NCI-H1930 (cell line): ENCODE data around the gene SLC29A2.
"Not testable (repeated sequence)": the region's sequence is repeated elsewhere in the genome, so short reads cannot be mapped to it uniquely, and the experiment has no call there.

Experiments used
- DNase-seq, 2 experiments: peaks; one replicate each; lab custom pipeline; 2025; lab: John Stamatoyannopoulos, UW

Gene SLC29A2

DNA sequence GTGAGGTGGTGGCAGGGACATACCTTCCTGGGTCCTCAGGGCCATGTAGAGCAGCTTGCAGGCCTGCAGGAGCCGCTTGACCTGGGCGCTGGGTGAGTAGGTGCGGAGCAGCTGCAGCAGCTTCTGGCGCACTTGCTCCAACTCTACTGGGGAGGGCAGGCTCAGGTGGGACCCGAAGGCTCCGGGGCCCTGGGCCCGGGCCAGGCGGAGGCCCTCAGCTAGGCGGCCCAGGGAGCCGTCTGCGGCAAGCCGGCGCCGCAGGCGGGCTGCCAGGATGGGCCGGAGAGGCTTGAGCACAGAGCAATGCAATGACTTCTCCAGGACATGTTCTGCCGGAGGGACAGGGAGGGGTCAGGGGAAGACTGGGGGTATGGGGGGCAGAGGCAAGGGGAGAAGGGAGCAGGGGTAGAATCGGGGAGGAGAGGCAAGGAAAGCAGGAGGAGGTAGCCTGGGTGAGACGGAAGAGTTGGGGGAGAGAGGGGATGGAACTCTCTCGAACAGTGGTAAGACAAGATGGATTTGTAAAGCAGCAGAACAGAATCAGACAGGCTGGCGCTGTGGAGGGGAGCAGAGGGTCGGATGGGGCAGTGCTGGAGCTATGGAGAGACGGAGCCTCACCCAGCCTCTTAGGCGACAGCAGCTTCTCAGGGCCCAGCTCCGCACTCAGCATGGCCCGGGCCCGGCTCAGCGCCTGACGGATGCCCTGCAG is 37.5 kb downstream of the SLC29A2 start:
- no peak for DNase-seq

DNA sequence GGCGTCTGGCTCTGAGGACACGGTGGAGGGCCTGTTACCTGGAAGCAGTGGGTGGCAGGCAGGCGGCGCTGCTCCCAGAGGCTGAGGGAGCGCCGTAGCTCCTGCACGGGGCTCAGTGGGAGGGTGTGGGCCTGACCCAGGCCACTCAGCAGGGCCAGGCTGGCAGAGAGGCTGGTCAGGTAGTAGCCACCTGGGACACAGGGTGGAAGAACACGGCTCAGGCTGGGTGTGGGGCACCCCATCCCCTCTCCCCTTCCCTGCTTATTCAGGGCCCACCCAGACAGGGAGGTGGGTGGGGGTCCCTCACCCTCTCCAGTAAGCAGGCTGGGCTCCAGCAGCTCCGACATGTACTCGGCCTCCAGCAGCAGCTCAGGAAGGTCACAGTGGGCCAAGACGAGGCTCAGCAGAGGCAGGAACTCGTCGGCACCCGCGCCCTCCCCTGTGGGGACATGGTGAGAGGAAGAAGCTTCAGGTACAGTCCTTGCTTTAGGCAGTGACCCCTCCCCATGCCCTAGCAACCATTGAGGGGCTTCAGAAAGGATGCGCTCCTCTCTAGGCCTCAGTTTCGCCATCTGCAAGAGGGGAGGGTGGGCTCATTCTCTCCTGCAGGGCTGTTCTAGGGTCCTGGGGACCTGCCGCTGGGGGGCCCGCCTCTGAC is 38.2 kb downstream of the SLC29A2 start:
- DNase-seq: no peak

DNA sequence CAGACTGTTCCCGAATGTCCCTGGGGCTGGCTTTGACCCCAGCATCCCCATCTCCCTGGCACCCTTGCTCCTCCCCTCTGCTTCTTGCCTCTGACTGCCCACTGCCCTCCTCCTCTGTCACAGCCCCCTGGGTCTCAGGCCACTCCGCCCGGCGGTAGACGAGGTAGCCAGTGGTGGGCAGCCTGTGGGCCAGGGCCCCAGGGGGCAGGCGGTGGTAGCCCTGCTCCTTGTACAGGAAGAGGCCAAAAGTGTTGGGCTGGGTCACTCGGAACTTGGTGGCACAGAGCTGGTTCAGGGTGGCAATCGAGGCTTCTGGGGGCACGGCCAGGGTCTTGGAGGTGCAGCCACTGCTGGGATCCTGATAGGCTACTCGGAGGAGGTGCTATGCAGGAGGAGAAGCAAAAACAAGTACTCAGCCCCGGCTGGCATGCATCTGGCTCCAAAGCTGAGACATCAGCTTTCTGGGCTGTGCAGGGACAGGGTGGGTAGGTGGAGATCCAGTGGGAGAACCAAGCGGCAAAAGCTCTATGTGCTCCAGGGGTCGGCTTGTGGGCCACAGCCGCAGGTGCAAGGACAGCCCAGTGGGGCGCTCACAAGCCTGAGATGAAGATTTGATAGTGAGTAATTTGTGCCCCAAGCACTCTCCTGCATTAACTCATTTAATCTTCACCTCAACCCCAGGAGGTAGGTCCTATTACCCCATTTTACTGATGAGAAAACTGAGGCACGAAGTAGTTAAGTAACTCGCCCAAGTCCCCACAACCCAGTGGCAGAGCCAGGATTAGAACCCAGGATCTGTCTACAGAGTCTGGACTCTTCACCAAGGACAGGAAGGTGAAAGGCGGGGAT is 39.0 kb downstream of the SLC29A2 start:
- no peak for DNase-seq

DNA sequence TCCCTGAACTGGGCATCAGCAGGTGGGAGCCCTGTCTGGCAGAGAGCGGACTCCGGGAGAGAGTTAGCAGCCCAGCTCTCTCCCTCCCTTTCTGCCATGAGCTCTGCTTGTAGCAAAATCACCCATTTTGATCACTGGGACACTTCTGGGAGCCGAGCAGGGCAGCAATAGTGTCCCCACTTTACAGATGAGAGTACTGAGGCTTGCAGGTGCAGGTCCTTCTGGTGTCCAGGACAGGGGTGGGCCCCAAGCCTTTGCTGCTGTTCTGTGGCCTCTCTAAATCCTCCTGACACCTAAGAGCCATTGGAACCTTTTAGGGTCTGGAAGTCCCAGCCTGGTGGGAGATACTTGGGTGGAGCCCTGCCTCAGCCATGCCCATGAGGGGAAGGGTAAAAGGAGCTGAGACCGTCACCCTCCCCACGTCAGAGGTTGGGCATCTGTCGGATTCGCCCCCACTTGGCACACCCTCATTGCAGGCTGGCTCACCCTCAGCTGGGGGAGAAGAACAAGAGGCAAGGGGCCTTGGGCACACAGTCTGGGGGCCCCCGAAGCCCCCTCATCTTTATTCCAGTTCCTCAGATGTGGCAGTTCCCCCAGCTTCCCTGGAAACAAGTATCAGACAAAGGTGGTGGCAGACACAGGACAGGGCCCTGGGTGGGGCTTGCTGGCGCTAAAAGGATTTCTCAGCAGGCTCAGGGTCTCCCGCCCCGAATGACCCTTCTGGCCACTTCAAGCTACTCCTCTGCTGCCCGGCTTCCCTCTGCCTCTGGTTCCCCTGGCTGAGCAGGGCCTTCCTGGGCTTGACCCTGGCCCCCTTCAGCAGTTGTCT is 39.8 kb downstream of the SLC29A2 start:
- DNase-seq: no peak

DNA sequence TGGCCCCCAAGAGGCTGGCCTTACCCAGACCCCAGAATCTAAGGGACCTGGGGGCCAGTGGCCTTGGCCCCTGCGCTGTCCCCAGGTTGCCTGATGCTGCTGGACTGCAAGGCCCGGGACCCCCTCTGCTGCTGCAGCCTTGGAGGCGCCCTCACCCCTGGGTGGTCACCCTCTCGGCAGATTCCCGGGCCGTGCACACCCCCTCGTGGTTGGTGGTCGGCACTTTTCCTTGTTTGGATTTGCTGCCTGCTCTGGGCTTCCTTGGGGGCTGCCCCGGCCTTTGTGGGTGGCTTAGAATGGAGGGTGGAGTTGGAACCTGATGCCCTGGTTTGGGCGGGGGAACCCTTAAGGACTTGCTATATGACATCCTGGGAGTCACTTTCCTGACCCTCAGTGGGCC is 40.6 kb downstream of the SLC29A2 start:
- DNase-seq: no peak

DNA sequence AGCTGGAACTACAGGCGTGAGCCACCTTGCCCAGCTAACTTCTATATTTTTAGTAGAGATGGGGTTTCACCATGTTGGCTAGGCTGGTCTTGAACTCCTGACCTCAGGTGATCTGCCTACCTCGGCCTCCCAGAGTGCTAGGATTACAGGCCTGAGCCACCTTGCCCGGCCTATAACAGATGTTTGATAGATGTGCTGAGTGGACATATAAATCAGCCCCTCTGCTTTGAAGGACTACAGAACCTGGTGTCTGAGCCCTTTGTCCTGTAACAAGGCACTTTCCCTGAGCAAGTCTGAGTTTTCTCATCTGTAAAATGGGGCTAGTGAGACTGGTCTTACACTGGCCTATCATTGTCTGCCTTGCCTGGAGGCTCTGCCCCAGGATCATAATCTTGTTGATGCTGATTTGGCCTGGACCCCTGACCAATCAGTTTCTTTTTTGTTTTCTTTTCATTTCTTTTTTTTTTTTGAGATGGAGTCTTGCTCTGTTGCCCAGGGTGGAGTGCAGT is 42.3 kb downstream of the SLC29A2 start:
- DNase-seq: no peak

DNA sequence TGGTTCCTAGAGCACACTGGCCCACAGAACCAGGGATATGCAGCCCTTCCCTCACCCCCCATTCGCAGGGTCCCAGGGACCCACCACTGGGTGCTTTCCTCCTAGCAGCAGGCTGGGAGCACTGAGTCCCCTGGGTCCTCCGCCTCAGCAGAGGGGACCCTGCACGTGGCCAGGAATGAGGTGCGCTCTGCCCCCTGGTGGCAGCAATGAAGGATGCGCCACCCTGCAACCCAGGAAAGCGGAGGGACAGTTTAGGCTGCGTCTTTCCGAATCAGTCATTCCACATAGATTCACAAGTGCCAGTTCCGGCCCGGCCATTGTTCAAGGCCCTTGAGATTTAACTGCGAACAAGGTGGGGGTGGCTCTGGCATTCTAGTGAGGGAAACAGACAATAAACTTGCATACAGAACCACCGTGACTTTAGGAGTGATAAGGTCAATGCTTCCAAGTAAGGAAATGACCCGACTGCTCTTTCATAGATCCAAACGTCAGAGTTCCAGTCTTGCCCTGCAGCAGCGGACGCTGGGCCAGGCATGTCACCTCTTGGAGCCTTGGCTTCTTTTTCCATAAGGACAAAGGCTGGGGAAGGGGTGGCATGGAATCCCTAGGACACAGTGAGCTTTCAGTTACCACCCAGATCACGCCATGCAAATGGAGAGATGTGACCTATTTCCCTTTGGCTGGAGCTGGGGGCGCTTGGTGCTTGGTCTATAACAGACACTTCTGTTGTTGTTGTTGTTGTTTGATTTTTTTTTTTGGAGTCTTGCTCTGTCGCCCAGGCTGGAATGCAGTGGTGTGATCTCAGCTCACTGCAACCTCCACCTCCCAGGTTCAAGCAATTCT is 43.0 kb downstream of the SLC29A2 start:
- peak; percentile 51 to 59 for DNase-seq

DNA sequence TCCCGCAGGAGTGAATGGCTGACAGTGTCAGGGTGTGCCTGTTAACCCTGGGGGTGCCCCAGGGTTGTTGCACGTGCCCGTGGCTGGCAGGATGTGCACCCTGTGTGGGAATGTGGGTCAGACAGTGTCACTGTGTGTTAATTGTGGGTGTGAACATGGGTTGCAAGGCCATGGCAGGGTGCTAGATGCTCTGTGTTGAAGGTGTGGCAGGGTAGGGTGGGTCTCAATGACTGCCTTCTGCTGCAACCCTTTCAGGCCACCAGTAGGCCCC is 43.6 kb downstream of the SLC29A2 start:
- DNase-seq: no peak

DNA sequence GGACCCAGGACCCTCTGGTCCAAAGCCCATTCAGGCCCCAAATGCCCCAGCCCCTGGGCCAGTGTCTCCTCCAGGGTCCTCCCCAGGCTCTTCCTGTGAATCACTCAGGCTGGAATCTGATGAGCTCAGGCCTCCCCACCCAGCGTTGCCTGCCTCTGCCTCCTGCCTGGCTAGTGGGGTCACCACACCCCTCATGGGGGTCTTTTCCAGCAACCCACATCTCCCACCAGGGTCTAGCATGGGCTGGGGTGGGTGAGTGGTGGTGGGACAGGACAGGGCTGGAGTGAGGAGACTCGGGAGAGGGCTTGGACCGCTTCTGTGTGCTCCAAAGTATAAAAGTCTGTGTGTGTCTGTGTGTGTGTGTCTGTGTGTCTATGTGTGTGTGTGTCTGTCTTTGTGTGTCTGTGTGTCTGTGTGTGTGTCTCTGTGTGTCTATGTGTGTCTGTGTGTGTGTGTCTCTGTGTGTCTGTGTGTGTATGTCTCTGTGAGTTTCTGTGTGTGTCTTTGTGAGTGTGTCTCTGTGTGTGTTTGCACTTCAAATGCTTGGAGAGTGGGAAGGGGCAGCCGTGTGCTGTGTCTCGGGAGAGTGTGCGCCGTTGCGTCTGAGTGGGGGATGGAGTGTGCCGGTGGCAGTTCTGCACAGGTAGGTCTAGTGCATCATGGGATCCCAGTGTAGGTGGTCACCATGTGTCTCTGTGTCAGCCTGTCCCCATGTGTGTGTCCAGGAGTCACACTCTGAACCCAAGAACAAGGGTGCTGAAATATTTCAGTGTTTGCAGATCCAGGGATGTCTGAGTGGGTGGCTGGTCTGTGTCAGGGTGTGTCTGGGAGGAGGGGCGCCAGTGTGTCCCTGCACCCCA is 44.2 kb downstream of the SLC29A2 start:
- no peak for DNase-seq

DNA sequence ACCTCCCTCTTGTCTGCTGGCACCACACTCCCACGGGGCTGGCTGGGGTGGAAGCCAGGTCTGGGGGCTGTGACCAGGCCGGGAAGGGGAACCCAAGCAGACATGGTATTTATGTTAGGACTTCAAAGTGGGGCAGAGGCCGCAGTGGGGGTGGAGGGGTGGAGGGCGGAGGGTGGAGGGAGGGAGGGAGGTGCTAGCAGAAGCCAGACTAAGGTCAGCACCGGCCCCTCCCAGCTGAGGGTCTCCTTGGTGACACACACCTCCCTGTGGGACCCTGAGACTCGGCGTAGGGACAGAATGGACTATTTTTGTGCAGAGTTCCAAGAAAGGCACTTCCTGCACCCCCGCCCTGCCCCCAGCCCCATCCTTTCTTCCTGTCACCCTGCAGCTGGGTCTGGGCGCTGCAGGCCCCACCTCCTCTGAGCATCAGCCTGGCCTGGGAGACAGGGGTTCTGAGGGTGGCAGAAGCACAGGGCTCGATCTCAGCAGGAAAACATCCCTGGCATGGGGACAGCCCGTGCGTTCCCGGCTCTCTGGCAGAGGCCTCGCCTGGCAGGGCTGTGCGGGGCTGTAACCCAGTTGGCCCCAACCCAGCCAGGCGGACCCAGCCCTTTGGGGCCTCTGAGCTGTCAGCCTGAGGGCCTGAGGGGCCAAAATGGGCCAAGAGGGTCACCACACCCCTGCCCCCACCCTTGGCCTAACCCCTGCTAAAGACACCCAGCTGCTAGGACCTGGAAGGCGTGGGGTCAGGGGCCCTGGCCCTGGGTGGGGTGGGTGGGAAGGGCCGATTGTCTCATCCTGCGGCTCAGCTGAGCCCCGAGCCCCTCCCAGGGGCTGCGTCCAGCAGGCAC is 45.1 kb downstream of the SLC29A2 start:
- DNase-seq: no peak

DNA sequence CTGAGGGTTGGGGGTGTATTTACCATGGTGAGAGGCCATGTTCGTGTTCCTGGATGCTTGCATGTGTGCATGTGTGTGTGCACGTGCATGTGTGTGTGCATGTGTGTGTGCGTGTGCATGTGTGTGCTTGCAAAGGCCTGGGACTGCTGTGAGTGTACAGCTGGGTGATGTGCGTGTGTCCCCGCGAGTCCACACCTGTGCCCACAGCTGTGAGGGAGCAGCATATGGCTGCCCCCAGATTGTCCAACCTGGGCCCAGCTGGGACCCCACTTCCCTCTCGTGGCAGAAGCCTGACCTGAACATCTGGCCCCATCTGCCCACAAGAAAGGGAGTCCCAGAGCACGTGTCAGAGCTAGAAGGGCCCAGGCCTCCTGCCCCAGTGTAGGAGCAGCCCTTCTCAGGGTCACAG is 46.3 kb downstream of the SLC29A2 start:
- DNase-seq: no peak

DNA sequence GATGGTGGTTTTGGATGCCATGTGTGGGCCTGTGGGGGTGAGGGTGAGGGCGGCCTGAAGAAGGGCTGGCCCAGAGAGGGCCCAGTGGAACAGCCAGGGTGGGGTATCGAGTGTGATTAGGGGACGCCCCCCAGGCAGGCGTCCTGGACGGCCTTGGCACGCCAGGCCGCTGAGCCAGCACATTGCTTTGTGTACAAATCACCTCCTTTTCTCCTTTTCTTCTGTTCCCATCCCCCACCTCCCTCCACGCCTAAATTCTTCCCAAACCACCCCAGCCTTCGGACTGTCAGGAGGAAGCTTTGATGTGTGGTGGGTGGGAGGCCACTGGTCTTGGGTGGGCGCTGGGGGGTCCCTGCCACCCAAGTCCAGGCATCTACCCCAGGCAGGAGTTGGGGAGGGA is 46.9 kb downstream of the SLC29A2 start:
- DNase-seq: no peak

DNA sequence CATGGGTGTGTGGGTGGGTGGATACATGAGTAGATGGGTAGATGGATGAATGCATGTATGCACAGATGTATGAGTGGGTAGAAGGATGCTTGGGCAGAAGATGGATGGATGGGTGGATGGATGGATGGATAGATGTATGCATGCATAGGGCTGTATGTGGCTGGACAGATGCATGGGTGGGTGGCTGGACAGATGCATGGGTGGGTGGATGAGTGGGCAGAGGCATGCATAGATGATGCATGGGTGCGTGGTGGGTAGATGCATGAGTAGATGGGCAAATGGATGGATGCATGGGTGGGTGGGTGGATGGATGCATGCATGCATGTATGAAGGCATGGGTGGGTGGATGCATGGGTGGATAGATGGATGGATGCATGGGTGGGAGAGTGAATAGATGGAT is 47.9 kb downstream of the SLC29A2 start:
- DNase-seq: no peak

DNA sequence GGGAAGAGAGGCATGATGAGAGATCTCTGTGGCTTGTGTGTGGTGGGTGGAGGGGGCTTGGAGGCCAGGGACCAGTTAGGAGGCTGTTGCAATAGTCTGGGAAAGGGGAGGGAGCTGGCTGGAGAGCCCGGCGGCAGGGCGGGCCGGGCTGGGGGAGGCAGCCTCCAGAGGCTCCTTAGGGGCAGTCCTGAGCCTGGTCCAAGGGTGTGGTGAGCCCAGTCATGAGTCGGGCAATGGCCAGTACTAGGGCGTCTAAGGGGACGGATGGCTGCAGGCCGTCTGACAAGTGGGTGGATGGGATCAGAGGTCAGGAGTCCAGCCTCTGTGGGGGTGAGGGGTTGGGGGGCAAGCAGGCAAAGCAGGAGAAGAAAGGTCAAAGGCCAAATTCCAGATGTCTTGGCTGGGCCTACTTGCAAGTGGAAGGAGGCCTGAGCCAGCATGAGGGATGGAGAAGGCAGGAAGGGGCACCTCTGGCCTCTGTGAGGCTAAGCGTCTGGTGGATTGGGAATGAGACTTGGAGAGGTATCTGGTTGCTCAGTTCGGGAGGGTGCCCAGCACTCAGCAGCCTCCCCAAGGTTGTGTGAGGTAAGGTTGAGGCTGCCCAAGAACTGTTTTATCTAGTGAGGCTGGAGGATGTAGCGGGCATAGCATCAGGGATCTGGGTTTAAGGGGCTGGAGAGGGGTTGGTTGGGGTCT is 48.7 kb downstream of the SLC29A2 start:
- DNase-seq: no peak

DNA sequence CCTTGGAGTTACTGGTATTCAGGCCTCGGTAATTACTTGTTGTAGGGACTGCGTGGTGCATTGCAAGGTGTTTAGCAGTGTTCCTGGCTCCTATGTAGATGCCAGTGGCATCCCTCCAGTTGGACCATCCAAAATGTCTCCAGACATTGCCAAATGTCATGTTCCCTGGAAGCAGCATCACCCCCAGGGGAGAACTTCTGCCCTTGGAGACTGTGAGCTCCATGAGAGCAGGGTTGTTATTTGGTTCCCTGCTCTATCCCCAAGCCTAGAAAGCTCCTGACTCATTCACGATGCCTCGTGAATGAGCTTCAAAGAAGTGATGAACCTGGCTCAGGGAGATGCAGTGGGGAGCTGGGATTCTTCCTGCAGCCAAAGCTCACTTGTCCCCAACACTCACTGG is 50.0 kb downstream of the SLC29A2 start:
- no peak for DNase-seq

DNA sequence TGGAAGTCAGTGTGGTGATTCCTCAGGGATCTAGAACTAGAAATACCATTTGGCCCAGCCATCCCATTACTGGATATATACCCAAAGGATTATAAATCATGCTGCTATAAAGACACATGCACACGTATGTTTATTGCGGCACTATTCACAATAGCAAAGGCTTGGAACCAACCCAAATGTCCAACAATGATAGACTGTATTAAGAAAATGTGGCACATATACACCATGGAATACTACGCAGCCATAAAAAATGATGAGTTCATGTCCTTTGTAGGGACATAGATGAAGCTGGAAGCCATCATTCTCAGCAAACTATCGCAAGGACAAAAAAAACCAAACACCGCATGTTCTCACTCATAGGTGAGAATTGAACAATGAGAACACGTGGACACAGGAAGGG is 50.8 kb downstream of the SLC29A2 start:
- DNase-seq: not testable (repeated sequence)

DNA sequence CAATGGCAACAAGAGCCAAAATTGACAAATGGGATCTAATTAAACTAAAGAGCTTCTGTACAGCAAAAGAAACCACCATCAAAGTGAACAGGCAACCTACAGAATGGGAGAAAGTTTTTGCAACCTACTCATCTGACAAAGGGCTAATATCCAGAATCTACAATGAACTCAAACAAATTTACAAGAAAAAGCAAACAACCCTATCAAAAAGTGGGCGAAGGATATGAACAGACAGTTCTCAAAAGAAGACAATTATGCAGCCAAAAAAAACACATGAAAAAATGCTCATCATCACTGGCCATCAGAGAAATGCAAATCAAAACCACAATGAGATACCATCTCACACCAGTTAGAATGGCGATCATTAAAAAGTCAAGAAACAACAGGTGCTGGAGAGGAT is 51.3 kb downstream of the SLC29A2 start:
- DNase-seq: not testable (repeated sequence)

DNA sequence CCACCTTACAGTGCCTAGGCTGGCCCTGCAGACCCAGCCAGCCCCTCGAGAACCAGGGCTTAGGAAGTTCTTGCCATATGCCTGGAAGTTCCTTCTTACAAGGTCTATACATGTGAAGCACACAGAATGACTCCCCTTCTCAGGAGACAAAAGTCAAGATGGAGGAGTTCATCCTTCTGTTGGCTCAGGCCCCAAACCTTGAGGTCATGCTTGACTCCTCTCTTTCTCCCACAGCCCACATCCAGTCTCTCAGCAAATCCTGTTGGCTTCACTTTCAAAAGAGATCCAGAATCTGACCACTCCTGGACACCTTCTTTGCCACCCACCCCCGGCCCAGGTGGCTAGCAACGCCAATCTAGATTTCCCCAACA is 53.0 kb downstream of the SLC29A2 start:
- DNase-seq: no peak
